Pancreas (tissue), 10 donors: ENCODE results near the gene AP5S1. TPM values are rescaled to one million over a fixed set of nuclear protein-coding genes. Genes with fewer than 3 reads are reported as not detected.

Experiments
- ATAC-seq, 4 donors: fragments of 200-7000 bp; cut with Tn5 transposase; one replicate each; pipeline versions ENCODE4 v1.8.0 to v1.9.1; 2020; ENCODE audit warnings: mild to moderate bottlenecking in 4 of 4, moderate library complexity in 4 of 4
- DNase-seq, 6 donors: peaks; one replicate each; pipeline ENCODE4 v3.0.0-alpha.2; 2020
- FAIRE-seq: peaks from 2 replicates; lab custom pipeline; 2012; peaks lifted over from hg19 to GRCh38; lab: Jason Lieb, UNC
- H3K27ac ChIP-seq, 4 donors: fragments of 200-600 bp; sonication (generic); 1 replicate in 3 of 4; 2 replicates in 1 of 4; pipeline versions ENCODE4 v1.5.0 to v1.8.0; 2020
- H3K27me3 ChIP-seq, 4 donors: fragments of 200-600 bp; one replicate each; pipeline ENCODE4 v1.8.0; 2021
- H3K36me3 ChIP-seq, 3 donors: fragments of 200-600 bp; sonication (generic) in 1 of 3; one replicate each; pipeline versions ENCODE4 v1.5.0 to v1.8.0; 2020 to 2021
- H3K4me1 ChIP-seq, 3 donors: fragments of 200-600 bp; one replicate each; pipeline ENCODE4 v1.8.0; 2021
- H3K4me3 ChIP-seq, 4 donors: fragments of 200-600 bp; sonication (generic) in 2 of 4; one replicate each; pipeline versions ENCODE4 v1.5.0 to v1.8.0; 2020 to 2021
- H3K9me3 ChIP-seq, 4 donors: fragments of 200-600 bp; one replicate each; pipeline ENCODE4 v1.8.0; 2021
- CTCF ChIP-seq, 4 donors: fragments of 200-600 bp; sonication (generic) in 3 of 4; IDR thresholded peaks; one replicate each; pipeline versions ENCODE4 v1.5.0 to v1.8.0; 2021; ENCODE audit warnings: antibody characterized with exemption in 4 of 4
- WGBS, 2 donors: extraction: QIAGEN DNeasy Blood & Tissue Kit; methylation state at CpG; one replicate each; pipeline ENCODE4 v1.1.7; 2013; 5-methylcytosine and 5-hydroxymethylcytosine counted together
- intact Hi-C, 3 donors: fragments of 100-400 bp; cut with DNase I; formaldehyde crosslinking; loops; one replicate each; pipeline versions ENCODE4 v1.11.1 to v1.14.2; 2022
- polyA plus RNA-seq, 2 donors: library from polyadenylated mRNA; stranded (reverse); fragments of 200-250 nt; gene quantifications; one replicate each; pipeline ENCODE4 v1.2.3, GENCODE V29; 2013
- total RNA-seq, 6 donors: library from RNA; stranded (reverse); fragmentation: NEBNext Ultra II Directional in 4 of 6; extraction: Animal tissue kit (Norgen Biotek cat#: 25700) in 4 of 6; gene quantifications; one replicate each; pipeline versions ENCODE4 v1.2.1 to v1.2.4, GENCODE V29; 2021 to 2023
- donor health status: healthy with polysubstance abuse.
- donor health status: DM: no; HTN: no; CAD: no; lungs with moderate emphysema.
- donor health status: DM: no; HTN: no; CAD: no.
- donor health status: control.
- donor health status: control.
- donor health status: Bipolar disorder and iron deficiency.
- donor health status: DM: yes; HTN: yes; CAD: no.
- donor health status: DM: no; HTN: no; CAD: no.
- donor health status: DM: no; HTN: no; CAD: no.
- donor health status: DM: yes; HTN: yes; CAD: no.

The AP5S1 gene
- total and polyA plus RNA-seq, 8 donors, result 4.7 to 7.9 (median 6.8) TPM

GRCh38 chr20:3803289-3803688 is 17.1 kb upstream of the AP5S1 start:
- ATAC-seq, result no peak
- Histone ChIP-seq H3K4me3 (no peak overlapping the region), H3K4me1 (peaks cover 21 to 27% (median 26%) of the 10 kb centered on the region in 3 donors), H3K27ac (no peak overlapping the region), H3K9me3 (no peaks in the 10 kb centered on the region), H3K36me3 (no peaks in the 10 kb centered on the region), H3K27me3 (no peaks in the 10 kb centered on the region)
- DNase-seq, result no peak
- WGBS, 2 donors, result 90 to 97% methylated on average over 14 of the region's 14 CpGs
- intact Hi-C loops, result no loop called here
- no peak for TF ChIP-seq CTCF (IDR thresholded peaks at IDR 0.05)
- no peak for FAIRE-seq

- no peak for FAIRE-seq
- no peak overlapping the region for H3K27ac ChIP-seq
- no peak for TF ChIP-seq CTCF (IDR thresholded peaks at IDR 0.05)
- no peak overlapping the region for H3K4me3 ChIP-seq
- H3K27me3 ChIP-seq, result no peaks in the 10 kb centered on the region
- 88 to 94% methylated on average over 6 of the region's 6 CpGs for WGBS, 2 donors
- ATAC-seq, result no peak
- H3K9me3 ChIP-seq, result no peaks in the 10 kb centered on the region
- H3K36me3 ChIP-seq, result no peaks in the 10 kb centered on the region
- no peak for DNase-seq
- intact Hi-C loops, result no loop called here
- peaks cover 23 to 32% (median 30%) of the 10 kb centered on the region in 3 donors for H3K4me1 ChIP-seq
Measured at GRCh38 chr20:3803854-3804253, 16.5 kb upstream of the AP5S1 start.

DNA sequence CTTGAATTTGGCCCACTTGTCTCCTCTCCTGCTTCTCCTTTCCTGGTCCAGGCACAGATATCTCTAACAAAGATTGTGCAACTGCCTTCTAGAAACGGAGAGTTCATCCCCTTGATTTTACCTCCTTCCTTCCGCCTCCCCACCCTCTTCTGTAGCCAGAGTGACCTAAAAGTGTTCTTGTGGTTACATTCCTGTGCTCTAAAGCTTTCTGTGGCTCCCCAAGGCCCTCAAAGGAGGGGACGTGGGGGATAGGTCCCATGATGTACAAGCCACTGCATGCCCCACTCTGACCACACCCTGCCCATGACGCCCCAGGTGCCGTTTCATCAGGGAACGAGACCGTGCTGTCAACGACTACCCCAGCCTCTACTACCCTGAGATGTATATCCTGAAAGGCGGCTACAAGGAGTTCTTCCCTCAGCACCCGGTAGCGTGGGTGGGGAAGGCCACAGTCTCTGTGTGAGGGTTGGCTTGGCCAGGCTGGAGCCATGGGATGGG is 16.0 kb upstream of the AP5S1 start:
- no peak for FAIRE-seq
- Histone ChIP-seq H3K4me1 (peaks cover 23 to 32% (median 30%) of the 10 kb centered on the region in 3 donors), H3K4me3 (no peak overlapping the region), H3K36me3 (no peaks in the 10 kb centered on the region), H3K27me3 (no peaks in the 10 kb centered on the region), H3K9me3 (no peaks in the 10 kb centered on the region), H3K27ac (no peak overlapping the region)
- no peak for DNase-seq
- intact Hi-C loops, result no loop called here
- no peak for TF ChIP-seq CTCF (IDR thresholded peaks at IDR 0.05)
- WGBS, 2 donors, result 88 to 89% methylated on average over 11 of the region's 11 CpGs
- no peak for ATAC-seq

DNA sequence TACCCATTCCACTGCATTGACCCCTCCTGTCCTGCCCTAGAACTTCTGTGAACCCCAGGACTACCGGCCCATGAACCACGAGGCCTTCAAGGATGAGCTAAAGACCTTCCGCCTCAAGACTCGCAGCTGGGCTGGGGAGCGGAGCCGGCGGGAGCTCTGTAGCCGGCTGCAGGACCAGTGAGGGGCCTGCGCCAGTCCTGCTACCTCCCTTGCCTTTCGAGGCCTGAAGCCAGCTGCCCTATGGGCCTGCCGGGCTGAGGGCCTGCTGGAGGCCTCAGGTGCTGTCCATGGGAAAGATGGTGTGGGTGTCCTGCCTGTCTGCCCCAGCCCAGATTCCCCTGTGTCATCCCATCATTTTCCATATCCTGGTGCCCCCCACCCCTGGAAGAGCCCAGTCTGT is 15.6 kb upstream of the AP5S1 start:
- intact Hi-C loops, result no loop called here
- WGBS, 2 donors, result 94 to 95% methylated on average over 11 of the region's 11 CpGs
- FAIRE-seq (no peak), DNase-seq (no peak), ATAC-seq (no peak)
- Histone ChIP-seq H3K9me3 (no peaks in the 10 kb centered on the region), H3K27ac (no peak overlapping the region), H3K4me3 (no peak overlapping the region), H3K4me1 (peaks cover 23 to 33% (median 32%) of the 10 kb centered on the region in 3 donors), H3K27me3 (no peaks in the 10 kb centered on the region), H3K36me3 (no peaks in the 10 kb centered on the region)
- TF ChIP-seq CTCF (IDR thresholded peaks at IDR 0.05), result no peak

DNA sequence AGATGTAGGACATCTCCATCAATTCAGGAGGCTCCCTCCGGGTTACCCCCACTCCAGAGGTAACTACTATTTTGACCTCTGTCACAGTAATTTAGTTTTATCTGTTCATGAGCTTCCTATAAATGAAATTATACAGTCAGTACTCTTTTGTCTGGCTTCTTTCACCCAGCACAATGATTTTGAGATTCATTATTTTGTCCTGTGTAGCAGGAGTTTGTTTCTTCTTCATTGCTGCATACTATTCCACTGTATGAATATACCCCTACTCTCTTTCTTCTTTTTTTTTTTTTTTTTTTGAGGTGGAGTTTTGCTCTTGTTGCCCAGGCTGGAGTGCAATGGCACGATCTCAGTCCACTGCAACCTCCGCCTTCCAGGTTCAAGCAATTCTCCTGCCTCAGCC is 11.8 kb upstream of the AP5S1 start:
- H3K4me1 ChIP-seq, result peaks cover 39 to 63% (median 51%) of the 10 kb centered on the region in 3 donors
- WGBS, 2 donors, result 85 to 92% methylated on average over 3 of the region's 3 CpGs
- no peaks in the 10 kb centered on the region for H3K27me3 ChIP-seq
- H3K4me3 ChIP-seq, result no peak overlapping the region
- no peak for TF ChIP-seq CTCF (IDR thresholded peaks at IDR 0.05)
- ATAC-seq (no peak), DNase-seq (no peak), FAIRE-seq (no peak)
- intact Hi-C loops, result no loop called here
- no peaks in the 10 kb centered on the region for H3K9me3 ChIP-seq
- H3K27ac ChIP-seq, result peak overlapping the region; percentile 51 to 96 (median 86)
- no peaks in the 10 kb centered on the region for H3K36me3 ChIP-seq
